Activated CD8-positive, alpha-beta memory T cell treated with anti-CD3 and anti-CD28 coated beads for 48 hours (primary cell): ENCODE data around the gene SLC2A1.

Experiments used
- DNase-seq, 3 experiments: peaks; one replicate each; pipeline ENCODE4 v3.0.0-alpha.2; 2020; ENCODE audit warnings: low read depth in 2 of 3, low spot score in 2 of 3

SLC2A1 gene

GRCh38 chr1:42943166-42943565, 15.5 kb downstream of the SLC2A1 start:
- DNase-seq = no peak

DNA sequence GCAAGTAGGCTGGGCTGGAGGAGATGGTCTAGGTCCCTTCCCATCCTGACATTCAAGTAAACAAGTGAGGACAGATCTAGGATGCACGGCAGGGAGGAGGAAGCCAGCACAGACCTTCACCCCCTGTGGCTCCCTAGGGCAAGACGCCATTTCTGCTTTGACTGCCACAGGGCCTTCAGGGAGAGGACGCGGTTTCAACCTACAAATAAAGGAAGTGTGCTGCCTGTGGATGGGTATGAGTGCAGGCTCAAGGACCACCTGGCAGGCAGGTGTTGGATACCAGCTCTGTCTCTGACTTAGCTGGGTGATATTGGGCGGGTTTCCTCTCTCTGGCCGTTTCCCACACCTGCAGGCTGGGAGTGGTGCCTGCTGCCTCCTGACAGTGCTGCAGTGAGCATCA, 16.2 kb downstream of the SLC2A1 start:
- no peak for DNase-seq

DNA sequence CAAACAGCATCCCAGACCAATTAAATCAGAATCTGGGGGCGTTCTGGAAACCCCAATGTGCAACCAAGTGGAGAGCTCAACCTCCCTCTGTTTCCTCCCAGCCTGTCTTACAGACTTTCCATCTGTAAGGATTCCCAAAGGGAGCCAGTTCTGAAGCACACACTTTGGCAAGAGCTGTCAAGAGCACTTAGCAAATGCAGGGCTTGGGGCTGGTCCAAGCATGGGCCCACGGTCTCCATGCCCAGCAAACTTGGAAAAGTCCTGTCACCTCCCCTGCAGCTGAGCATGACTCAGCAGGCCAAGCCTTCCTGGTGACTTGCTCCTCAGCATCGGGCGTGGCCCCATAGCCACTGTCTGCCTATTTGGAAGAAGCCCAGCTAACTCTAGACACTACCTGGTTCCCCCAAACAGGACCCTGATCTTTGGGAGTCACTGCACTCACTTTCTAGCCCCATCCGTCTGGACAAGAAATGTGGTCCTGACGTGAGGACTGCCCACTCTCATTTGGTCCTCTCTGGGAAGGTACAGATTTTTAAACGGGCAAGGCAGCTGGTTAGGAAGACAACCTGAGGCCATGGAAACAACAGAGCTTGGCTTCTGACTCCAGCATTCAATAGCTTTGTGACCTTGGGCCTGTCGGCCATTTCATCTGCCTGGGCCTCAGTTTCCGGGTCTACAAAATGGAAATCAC, 16.9 kb downstream of the SLC2A1 start:
- DNase-seq = no peak

DNA sequence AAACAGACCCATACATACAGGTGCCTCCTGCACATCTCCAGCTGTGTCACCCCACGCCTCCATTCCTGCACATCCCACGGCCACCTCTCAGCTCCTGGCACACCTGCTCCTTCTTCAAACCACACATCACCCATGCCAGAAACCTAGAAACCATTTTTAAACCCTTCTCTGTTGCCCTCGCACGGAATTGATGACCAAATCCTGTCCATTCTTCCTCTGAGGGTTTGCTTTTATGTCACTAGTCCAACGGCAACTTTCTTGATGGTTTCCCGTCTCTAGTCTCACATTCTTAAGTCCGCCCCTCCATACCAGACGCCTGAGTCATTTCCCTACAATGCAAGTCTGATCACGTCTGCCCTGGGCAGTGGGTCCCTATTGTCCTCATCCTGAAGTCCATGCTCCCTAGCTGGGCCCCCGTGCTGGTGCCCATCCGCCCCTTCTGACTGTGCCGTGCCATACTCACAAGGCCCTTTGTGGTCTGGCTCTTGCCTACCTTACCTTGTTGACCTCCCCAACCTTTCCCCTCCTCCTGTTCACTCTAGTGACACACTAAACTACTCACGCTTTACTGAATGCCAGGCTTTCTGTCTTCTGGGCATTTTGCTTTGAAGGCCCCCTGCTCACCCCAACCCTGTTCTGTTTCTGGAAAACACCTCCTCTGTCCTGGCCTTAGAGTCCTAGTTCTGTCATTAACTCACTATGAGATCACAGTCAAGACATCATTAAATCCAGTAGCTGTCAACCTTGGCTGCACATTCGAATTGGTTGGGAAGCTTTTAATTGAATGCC, 17.6 kb downstream of the SLC2A1 start:
- DNase-seq = no peak

DNA sequence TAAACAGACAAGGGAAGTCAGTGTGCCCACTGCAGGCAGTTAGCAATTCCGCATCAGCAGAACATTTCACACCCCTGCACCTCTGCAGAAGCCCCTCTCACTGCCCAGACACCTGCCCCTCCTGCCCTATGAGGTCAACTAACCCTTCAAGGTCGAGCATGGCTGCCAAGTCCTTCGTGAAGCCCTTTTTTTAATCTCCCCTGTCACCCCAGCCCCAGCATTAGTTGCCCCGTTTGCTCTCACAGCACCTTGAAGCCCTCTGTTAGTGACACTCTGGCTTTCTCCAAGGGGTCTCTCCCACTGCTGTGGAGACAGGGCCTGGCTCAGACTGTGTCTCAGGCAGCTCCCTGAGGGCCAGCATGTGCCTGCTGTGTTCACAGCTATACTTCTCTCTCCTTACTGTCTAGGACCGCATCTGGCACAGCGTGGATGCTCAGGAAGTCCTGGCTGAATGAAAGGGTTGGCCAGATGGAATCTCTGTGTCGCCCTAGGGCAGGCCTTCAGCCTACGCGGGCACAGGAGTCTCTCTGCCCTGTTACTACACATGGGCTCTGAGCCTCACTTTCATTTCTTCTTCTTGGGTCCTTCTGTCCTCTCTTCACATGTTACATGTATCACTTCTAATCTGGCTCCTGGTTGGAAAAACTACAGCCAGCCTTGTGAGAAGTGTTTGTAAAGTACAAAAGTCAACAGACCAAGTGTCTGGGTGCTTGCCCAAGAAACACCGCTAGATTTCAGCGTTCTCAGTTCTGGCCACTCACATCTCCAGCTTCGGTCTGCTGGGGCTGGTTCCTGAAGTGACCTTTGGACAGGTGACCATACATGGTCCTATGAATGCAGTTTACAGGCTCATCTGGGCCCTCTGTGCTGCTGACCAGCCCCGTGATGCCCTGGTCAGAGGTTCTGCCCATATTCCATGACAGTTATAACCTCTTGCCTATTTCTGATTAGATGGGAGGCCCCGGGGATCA, 19.7 kb downstream of the SLC2A1 start:
- DNase-seq = no peak

DNA sequence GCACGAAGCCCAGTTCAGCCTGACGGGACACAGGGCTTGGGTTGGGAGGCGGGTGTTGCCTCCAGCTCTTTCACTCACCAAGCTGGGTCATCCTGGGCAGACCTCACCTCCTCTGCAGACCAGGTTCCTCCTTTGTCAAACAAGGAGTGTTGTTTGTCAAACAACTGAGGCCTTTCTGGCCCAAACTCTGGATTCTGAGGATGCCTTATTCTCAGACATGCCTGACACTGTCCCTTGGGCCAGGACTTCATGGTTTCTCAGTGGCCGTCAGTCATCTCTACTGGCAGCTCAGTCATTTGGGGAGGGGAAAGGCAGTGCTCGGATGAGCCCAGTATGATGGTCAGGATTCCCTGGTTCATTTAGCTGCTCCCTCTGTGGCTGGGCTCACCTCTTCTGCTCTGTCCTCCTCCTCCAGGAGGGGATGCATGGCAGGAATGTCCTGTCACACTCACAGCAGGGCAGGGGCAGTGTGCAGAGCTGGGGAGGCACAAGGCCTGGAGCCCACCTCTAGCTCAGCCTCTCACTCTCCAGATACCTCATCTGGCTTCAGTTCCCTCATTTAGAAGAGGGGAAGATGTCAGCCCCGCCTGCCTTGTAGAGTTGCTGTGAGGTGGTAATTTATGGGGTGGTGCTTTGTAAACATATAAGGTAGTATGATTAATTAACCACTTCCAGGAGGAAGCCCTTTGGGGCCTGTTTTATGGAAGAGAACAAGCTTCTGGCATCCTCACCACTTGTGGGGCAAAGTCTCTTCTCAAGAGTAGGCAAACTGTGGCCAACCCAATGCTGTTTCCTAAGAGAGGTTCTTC, 20.6 kb downstream of the SLC2A1 start:
- DNase-seq = no peak

- no peak for DNase-seq
Measured at GRCh38 chr1:42937141-42937696, 21.4 kb downstream of the SLC2A1 start.

GRCh38 chr1:42936309-42937078, 22.2 kb downstream of the SLC2A1 start:
- DNase-seq = no peak

DNA sequence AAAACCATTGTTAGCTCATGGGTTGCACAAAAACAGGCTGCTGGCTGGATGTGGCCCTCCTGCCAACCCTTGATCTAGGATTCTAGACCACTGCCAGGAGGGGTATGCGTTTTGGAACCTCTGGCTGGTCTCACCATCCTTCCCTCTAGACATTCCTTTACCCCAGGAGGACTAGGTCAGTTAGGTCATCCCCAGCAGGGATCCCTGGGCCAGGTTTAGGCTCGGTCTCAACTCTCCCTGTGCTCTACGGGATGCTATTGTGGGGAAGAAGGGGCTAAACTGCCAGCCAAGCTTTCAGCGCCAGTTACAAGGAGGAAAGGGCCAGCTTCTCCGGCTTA, 22.7 kb downstream of the SLC2A1 start:
- DNase-seq = no peak

DNA sequence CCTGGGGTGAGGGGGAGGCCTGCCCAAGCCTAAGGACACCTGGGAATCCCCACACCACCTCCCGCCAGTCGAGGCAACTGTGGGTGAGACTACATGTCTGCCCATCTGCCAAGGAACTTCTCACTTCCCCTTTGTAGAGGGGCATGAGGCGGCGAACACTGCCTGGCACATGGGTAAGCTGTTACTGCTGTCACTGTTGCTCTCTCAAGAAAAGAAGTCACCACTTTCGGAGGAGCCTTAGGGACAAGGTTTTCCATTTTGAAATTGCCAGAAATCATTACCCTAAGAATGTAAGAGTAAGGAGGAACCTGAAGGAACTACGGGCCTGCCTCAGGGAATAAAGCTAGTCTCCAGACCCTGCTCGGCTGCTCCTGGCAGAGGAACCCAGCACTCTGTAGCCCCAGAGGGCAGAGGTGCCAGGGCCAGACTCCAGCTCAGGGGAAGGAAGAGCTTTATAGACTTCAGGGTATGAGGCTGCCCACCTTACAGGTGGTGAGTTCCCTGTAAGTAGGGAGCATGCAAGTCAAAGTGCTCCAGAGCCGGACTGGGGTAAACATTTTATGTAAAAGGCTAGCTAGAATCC, 23.3 kb downstream of the SLC2A1 start:
- no peak for DNase-seq

GRCh38 chr1:42934541-42935312, 23.9 kb downstream of the SLC2A1 start:
- DNase-seq = no peak

DNA sequence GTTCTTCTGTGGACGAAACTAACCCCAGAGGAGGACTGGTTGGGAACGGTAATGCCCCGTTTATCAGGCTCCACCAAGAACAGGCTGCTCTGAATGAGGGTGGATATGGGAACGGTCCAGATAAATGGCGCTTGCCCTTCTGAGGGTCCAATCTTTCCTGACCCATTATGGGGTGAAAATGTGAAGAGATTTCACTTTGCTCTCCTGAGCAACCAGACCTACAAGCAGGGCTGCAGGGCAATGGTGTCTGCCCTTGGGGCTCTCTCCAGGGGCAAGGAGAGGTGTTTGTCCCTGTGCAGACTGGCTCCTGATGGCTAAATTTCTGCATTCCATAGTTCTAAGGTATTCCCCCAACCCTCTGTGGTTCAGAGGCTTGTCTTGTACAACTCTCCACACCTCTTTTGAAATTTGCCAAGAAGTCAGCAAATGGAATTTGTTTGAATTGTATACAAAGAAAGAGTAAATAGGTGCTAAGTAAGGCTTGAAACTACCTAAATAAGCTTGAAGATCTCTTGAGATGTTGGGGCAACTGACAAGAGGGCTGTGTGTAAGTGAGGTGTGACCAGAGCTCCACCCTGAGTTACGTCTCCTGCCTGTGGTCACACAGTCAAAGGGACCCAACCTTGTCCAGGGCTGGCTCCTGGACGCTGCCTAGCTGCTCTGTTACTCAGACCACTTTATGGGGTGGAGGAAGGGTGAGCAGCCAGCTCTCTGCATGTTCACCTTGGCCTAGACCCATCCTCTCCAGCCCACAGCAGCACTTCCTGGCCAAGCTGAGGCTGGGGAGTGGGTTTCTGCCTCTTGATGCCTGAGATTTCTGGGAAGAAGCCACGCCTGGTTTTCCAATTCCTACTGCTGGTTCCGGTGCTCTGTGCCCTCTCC, 24.8 kb downstream of the SLC2A1 start:
- no peak for DNase-seq

- DNase-seq = no peak
Measured at GRCh38 chr1:42933060-42933586, 25.5 kb downstream of the SLC2A1 start.

DNA sequence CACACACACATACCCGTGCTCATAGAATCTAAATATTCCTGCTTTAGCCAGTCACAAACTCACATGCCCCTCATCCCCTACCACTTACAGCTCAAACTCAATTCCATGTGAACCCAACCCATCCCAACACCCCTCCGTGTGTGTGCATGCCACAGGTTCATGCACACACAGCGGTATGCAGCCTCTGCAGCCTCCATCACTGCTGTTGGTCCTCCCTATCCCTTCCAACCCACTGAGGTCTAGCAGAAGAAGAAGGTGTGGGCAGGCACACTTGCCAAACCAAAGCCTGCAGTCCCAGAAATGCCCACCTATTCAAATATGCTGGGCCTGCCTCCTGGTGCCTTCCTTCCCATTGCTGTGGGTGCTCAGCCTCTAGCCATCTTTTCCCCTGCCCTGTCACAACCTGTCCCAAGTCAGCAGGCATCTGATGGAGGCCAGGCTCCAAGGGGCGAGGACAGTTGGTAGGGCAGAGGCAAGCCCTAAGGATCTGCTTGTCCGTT, 26.2 kb downstream of the SLC2A1 start:
- DNase-seq = no peak

GRCh38 chr1:42931911-42932422, 26.7 kb downstream of the SLC2A1 start:
- DNase-seq = peak; percentile 47 to 66 (median 52)

DNA sequence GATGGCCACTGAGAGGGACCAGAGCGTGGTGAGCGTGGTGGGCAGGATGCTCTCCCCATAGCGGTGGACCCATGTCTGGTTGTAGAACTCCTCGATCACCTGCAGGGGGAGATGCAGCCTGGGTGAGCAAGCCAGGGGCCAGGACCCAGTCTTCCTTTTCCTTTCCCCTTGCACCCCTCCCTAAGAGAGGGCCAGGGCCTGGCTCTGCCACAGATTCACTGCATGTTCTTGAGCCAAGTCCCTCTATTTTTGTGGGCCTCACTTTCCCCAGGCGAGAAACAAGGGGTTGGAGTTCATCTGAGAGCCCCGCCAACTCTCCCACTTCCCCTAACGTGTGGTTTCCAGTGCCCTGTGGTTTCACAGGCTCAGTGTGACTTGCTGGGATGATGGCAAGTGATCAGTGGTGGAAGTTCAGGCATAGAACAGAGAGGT, 27.5 kb downstream of the SLC2A1 start:
- DNase-seq = no peak
